GM12891 (cell line): Measurements from ENCODE around the gene TIFAB.

Source experiments
- DNase-seq: peaks from one replicate; pipeline ENCODE4 v3.0.0; 2011; ENCODE audit warnings: low spot score; ENCODE audit not compliant: insufficient read length
- FAIRE-seq: peaks from 2 replicates; lab custom pipeline; 2011; peaks lifted over from hg19 to GRCh38; lab: Jason Lieb, UNC
- PAX5 ChIP-seq: IDR thresholded peaks from 2 replicates; pipeline ENCODE4 v1.6.1; 2011; ENCODE audit warnings: low read length, moderate library complexity, mild to moderate bottlenecking; ENCODE audit not compliant: insufficient read depth, severe bottlenecking
- POLR2A ChIP-seq: IDR thresholded peaks from 2 replicates; pipeline ENCODE4 v1.6.1; 2011; ENCODE audit warnings: low read depth, low read length, control low read depth
- POLR2AphosphoS5 ChIP-seq: IDR thresholded peaks from 2 replicates; pipeline ENCODE4 v1.6.1; 2011; ENCODE audit warnings: low read depth, low read length, control low read depth
- POU2F2 ChIP-seq: IDR thresholded peaks from 2 replicates; pipeline ENCODE4 v1.6.1; 2011; ENCODE audit warnings: low read depth, mild to moderate bottlenecking, control low read depth, low read length, moderate library complexity
- SPI1 ChIP-seq: IDR thresholded peaks from 2 replicates; pipeline ENCODE4 v1.6.1; 2011; ENCODE audit warnings: low read depth, low read length, control low read depth
- TAF1 ChIP-seq: IDR thresholded peaks from 2 replicates; pipeline ENCODE4 v1.6.1; 2011; ENCODE audit warnings: low read depth, low read length, control low read depth

The TIFAB gene

GRCh38 chr5:135446206-135446605 lies 5.9 kb downstream of the TIFAB start:
- DNase-seq: no peak
- FAIRE-seq: no peak
- TF ChIP-seq PAX5 (no peak), POU2F2 (no peak), TAF1 (no peak), POLR2A (no peak), SPI1 (no peak), POLR2AphosphoS5 (no peak)

GRCh38 chr5:135445306-135445985 lies 6.7 kb downstream of the TIFAB start:
- FAIRE-seq: no peak
- TF ChIP-seq PAX5: no peak
- TF ChIP-seq SPI1: no peak
- TF ChIP-seq POU2F2: no peak
- no peak for TF ChIP-seq POLR2AphosphoS5
- no peak for TF ChIP-seq POLR2A
- no peak for TF ChIP-seq TAF1
- no peak for DNase-seq

GRCh38 chr5:135444881-135445280 lies 7.3 kb downstream of the TIFAB start:
- TF ChIP-seq POU2F2: no peak
- no peak for TF ChIP-seq PAX5
- TF ChIP-seq POLR2AphosphoS5: no peak
- no peak for TF ChIP-seq SPI1
- TF ChIP-seq POLR2A: no peak
- no peak for TF ChIP-seq TAF1
- DNase-seq: no peak
- no peak for FAIRE-seq

- TF ChIP-seq POLR2A: no peak
- FAIRE-seq (no peak), DNase-seq (no peak)
Measured at GRCh38 chr5:135444360-135444759, 7.8 kb downstream of the TIFAB start.

GRCh38 chr5:135443161-135443960 lies 8.8 kb downstream of the TIFAB start:
- TF ChIP-seq SPI1: no peak
- TF ChIP-seq PAX5: no peak
- DNase-seq: no peak
- FAIRE-seq: no peak

- no peak for FAIRE-seq
- TF ChIP-seq POLR2AphosphoS5: no peak
- TF ChIP-seq PAX5: no peak
- no peak for TF ChIP-seq TAF1
- no peak for TF ChIP-seq POU2F2
- TF ChIP-seq POLR2A: no peak
- TF ChIP-seq SPI1: no peak
- no peak for DNase-seq
Measured at GRCh38 chr5:135442431-135443160, 9.6 kb downstream of the TIFAB start.

GRCh38 chr5:135441919-135442318 lies 10.2 kb downstream of the TIFAB start:
- DNase-seq (no peak), FAIRE-seq (no peak)
- TF ChIP-seq POLR2AphosphoS5 (no peak), PAX5 (no peak), SPI1 (no peak), TAF1 (no peak), POLR2A (no peak), POU2F2 (no peak)

GRCh38 chr5:135441350-135441831 lies 10.8 kb downstream of the TIFAB start:
- TF ChIP-seq PAX5 (no peak), POLR2A (no peak), POLR2AphosphoS5 (no peak), SPI1 (no peak), POU2F2 (no peak), TAF1 (no peak)
- FAIRE-seq (no peak), DNase-seq (no peak)

GRCh38 chr5:135440916-135441315 lies 11.2 kb downstream of the TIFAB start:
- DNase-seq (no peak), FAIRE-seq (no peak)
- TF ChIP-seq SPI1: no peak
- no peak for TF ChIP-seq POU2F2
- no peak for TF ChIP-seq POLR2A
- TF ChIP-seq TAF1: no peak
- TF ChIP-seq PAX5: no peak
- no peak for TF ChIP-seq POLR2AphosphoS5
